Transverse colon (tissue), 4 donors: ENCODE data around the gene RAMACL.

Experiments used
- CTCF ChIP-seq, 5 experiments: fragments of 200-600 bp in 3 of 5; fragments of 450-650 bp in 2 of 5; sonication (generic) in 3 of 5; IDR thresholded peaks; 1 replicate in 2 of 5; 2 replicates in 3 of 5; pipeline ENCODE4 v1.5.1; 2016 to 2017; ENCODE audit warnings: antibody characterized with exemption in 5 of 5, inconsistent platforms in 3 of 5, mild to moderate bottlenecking in 2 of 5, moderate library complexity in 1 of 5
- EP300 ChIP-seq: sonication (generic); formaldehyde crosslinking; IDR thresholded peaks from one replicate; pipeline ENCODE4 v1.6.1; 2017; ENCODE audit warnings: antibody characterized with exemption, low read depth
- POLR2A ChIP-seq: fragments of 450-650 bp; IDR thresholded peaks from one replicate; pipeline ENCODE4 v1.6.1; 2016; ENCODE audit warnings: antibody characterized with exemption, mild to moderate bottlenecking, moderate library complexity
- POLR2AphosphoS5 ChIP-seq, 3 donors: sonication (generic); formaldehyde crosslinking; IDR thresholded peaks; one replicate each; pipeline ENCODE4 v1.6.1; 2016; ENCODE audit warnings: antibody characterized with exemption in 3 of 3

DNA sequence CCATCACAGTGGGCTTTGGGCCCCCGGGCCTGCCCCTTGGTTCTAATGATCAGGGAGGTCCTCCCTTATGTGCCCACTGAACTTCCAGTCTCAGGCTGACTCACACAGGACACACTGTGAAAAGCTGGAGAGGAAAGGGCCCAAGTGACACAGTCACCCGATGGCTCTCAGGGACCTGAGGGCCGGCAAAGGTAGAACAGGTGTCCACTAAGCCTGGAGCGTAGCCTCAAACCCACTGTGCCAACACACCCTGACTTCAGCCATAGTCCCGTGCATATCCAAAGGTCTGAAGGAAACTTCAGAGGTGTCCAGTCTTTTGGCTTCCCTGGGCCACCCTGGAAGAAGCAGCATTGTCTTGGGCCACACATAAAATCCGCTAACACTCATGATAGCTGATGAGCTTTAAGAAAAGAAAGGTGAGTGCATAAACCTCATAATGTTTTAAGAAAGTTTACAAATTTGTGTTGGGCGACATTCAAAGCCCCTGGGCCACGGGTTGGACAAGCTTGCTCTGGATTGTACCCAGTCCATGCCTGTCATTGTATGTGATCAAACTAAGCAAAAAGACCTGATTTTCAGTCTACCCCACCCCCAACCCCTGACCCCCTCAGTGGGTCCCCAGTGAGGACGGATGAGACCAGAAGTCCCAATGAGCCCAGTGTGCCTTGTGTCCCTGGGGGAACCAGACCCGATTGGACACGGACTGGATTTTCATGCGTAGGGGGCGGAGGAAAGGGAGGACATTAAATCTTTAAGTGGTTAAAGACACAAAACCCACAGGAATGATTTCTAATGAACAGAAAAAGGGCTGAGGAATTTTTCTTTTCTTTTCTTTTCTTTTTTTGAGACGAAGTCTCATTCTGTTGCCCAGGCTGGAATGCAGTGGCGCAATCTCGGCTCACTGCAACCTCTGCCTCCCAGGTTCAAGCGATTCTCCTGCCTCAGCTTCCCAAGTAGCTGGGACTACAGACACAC, 6.1 kb downstream of the RAMACL start:
- no peak for TF ChIP-seq CTCF (IDR thresholded peaks at IDR 0.05)
- TF ChIP-seq POLR2A, result no peak
- TF ChIP-seq EP300, result no peak
- TF ChIP-seq POLR2AphosphoS5 (IDR thresholded peaks at IDR 0.05), result no peak
